Umbilical cord (tissue), 2 donors: ENCODE data around the gene LRP1-AS. TPM values are rescaled to one million over a fixed set of nuclear protein-coding genes. Genes with fewer than 3 reads are reported as not detected.

ENCODE experiments used
- DNase-seq: peaks from one replicate; pipeline ENCODE4 v3.0.0-alpha.2; 2015; ENCODE audit warnings: low spot score
- total RNA-seq: library from RNA; depleted of rRNA; stranded (reverse); fragments of >200 nt; gene quantifications from one replicate; pipeline ENCODE4 v1.2.3, GENCODE V29; 2014; ENCODE audit warnings: low replicate concordance; ENCODE audit not compliant: insufficient read depth

Gene LRP1-AS
- total RNA-seq, 1 donor from 2014 or later, result 1.2 TPM

GRCh38 chr12:57099047-57099714 lies 48.2 kb downstream of the LRP1-AS start:
- DNase-seq, result no peak

- DNase-seq, result no peak
Measured at GRCh38 chr12:57098546-57098945, 48.9 kb downstream of the LRP1-AS start.

- DNase-seq, result no peak
Measured at GRCh38 chr12:57097554-57097835, 49.9 kb downstream of the LRP1-AS start.

- DNase-seq, result no peak
Measured at GRCh38 chr12:57096748-57097553, 50.5 kb downstream of the LRP1-AS start.

GRCh38 chr12:57096099-57096572 lies 51.3 kb downstream of the LRP1-AS start:
- DNase-seq, result peak; percentile 77

- no peak for DNase-seq
Measured at GRCh38 chr12:57095440-57095839, 52.0 kb downstream of the LRP1-AS start.

Other genes starting within 250 kb of the LRP1-AS start
- gene SDR9C7, start 213.2 kb downstream of the LRP1-AS start, total RNA-seq, result not detected
- 0.96 TPM for gene RDH16, start 190.0 kb downstream of the LRP1-AS start, total RNA-seq
- gene ZBTB39, start 141.1 kb downstream of the LRP1-AS start, total RNA-seq, result 6.7 TPM
- gene TAC3, start 131.1 kb downstream of the LRP1-AS start, total RNA-seq, result 6.5 TPM
- 5.8 TPM for gene MYO1A, start 97.5 kb downstream of the LRP1-AS start, total RNA-seq
- 7.5 TPM for gene NEMP1, start 68.8 kb downstream of the LRP1-AS start, total RNA-seq
- 27.9 TPM for gene NAB2, start 58.5 kb downstream of the LRP1-AS start, total RNA-seq
- 83.8 TPM for gene STAT6, start 36.3 kb downstream of the LRP1-AS start, total RNA-seq
- 277 TPM for gene LRP1, start 19.1 kb downstream of the LRP1-AS start, total RNA-seq
- gene NXPH4, start 69.2 kb upstream of the LRP1-AS start, total RNA-seq, result not detected
- gene SHMT2, start 82.1 kb upstream of the LRP1-AS start, total RNA-seq, result 156 TPM
- gene STAC3, start 103.6 kb upstream of the LRP1-AS start, total RNA-seq, result not detected